ENCODE data around the gene ACBD7. TPM values are rescaled to one million over a fixed set of nuclear protein-coding genes. Genes with fewer than 3 reads are reported as not detected.
A peak's percentile ranks its signal among the peaks of the same experiment; 100 is the strongest.

The ACBD7 gene
- total RNA-seq, 1 donor from 2014 or later, result 0.85 TPM

DNA sequence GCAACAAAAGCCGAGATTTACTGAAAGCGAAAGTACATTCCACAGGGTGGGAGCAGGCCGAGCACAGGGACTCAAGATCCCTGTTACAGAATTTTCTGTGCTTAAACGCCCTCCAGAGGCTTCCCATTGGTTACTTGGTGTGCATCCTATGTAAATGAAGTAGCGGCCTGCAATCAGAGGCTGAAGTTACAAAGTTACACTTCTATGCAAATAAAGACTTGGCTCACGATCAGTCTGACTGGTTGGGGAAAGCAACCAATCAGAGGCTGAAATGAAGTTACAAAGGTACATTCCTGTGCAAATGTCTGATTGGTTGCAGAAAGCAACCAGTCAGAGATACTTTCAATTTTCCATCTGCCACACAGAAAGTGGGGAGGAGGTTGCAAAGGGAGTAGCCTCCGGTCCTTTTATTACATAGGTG is 4.1 kb downstream of the ACBD7 start:
- peak; percentile 98 for DNase-seq

DNA sequence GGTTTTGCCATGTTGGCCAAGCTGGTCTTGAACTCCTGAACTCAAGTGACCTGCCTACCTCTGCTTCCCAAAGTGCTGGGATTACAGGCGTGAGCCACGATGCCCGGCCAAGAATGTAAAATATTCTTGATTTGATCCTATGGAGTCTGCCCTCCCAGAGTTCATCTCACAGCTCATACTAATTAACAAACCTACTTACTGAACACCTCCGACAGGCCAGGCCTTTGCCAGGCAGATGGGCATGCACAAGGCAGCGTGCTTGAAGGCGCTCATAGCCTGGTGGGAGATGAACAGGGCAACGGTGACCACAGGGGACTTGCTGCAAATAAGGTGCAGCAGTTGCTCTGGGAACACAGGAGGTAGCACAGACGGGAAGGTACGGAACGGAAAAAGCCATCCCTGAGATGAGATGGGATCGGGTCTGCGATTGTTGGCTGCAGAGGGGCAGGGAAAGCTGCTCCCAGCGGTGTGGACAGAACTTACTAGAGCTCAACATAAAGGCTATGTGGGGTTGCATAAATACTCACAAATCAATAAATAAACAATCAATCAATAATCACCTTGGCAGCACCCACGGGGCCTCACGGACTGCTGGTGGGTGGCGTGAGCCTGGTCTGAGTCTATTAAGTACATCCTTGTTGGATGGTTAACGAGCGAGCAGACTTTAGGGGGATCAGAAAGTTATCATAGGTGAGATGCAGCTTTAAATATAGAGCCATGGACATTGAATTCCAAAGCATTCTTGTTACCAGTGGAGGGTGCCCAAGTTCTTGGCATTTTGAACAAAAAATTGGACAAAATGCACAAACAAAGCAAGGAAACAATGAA is 4.7 kb downstream of the ACBD7 start:
- no peak for DNase-seq

GRCh38 chr10:15075421-15075820 is 13.2 kb downstream of the ACBD7 start:
- DNase-seq, result no peak

GRCh38 chr10:15072358-15072757 is 16.2 kb downstream of the ACBD7 start:
- DNase-seq, result no peak

- no peak for DNase-seq
These were observed 19.3 kb downstream of the ACBD7 start for GRCh38 chr10:15069230-15069629.

- peak; percentile 17 for DNase-seq
These were observed 19.8 kb downstream of the ACBD7 start for GRCh38 chr10:15068802-15069201.

DNA sequence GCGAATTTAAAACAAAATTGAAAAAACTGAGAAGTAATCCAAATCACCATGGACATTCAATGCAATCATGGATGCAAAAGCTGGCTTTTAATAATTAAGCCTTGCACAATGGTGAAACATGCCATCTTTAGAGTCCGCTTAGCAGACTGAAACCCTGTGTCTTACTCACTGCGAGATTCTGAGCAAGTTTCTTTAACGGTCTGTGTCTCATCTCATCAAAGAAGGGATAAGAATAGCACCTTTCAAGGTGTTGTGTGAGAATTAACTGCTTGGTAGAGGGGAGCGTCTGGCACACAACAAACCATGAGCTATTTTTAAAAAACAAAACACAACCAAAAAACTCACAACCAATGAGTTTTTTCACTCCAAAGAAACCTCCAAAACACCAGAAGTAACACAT is 21.4 kb downstream of the ACBD7 start:
- no peak for DNase-seq

DNA sequence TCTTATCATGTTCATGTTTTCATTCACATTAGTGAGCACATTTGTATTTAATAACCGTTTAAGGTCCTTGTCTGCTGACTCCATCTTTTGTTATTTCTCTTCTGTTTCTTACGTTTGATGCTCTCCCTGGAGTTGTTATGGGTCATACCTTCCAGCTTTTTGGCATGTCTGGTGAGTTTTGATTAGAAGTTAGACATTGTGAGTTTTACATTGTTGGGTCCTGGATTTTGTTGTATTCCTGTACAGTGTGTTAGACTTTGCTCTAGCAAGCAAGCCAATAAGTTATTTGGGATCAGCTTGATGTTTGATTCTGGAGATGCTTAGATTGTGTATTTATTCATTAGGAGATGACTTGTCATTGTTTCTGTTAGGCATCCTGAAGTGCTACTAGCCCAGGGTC is 27.9 kb downstream of the ACBD7 start:
- DNase-seq, result no peak

DNA sequence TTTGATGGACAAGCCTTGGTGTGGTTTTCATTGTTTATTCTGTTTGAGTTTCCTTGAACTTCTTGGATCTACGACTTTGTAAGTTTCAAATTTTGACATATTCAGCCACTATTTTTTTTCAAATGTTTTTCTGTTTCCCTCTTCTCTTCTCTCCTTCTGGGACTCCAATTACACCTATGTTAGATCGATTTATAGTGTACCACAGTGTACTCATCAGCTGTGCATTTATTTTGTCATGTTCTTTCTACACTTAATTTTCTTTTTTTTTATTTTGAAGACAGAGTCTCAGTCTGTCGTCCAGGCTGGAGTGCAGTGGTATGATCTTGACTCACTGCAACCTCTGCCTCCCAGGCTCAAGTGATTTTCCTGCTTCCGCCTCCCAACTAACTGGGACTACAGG is 28.7 kb downstream of the ACBD7 start:
- no peak for DNase-seq

GRCh38 chr10:15058689-15059088 is 29.9 kb downstream of the ACBD7 start:
- DNase-seq, result no peak

DNA sequence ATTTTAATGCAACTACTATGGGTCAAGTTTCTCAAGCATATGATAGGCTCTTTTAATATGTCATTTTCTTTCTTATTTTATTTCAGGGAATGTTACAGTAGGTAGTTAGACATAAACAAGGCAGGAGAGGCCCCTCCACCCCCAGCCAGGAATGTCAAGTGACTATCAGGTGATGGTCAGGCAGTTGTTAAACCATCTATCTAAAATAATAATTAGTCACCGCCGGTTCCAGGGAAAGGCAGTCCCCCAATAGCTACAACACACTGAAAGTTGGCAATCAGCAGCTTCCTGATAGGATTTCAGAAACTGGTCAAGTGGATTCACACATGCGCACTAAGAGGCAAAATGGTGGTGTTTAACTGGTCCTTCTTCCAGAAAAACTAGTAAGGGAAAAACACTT is 35.5 kb downstream of the ACBD7 start:
- no peak for DNase-seq

GRCh38 chr10:15052121-15052520 is 36.5 kb downstream of the ACBD7 start:
- no peak for DNase-seq

DNA sequence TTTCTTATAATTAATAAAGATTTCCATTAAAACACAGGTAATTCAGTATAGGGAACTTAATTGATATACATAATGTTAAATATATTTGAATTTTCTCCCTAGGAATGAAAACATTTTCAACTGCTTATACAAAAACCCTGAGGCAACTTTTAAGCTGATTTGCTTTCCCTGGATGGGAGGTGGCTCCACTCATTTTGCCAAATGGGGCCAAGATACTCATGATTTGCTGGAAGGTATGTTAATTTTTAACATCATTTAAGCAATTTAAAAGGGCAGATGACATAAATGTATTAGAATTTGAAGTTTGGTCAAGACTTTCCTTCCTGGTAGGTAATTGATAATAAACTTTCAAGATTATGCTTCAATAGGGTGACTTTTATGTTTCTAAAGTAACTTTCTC is 39.0 kb downstream of the ACBD7 start:
- no peak for DNase-seq

DNA sequence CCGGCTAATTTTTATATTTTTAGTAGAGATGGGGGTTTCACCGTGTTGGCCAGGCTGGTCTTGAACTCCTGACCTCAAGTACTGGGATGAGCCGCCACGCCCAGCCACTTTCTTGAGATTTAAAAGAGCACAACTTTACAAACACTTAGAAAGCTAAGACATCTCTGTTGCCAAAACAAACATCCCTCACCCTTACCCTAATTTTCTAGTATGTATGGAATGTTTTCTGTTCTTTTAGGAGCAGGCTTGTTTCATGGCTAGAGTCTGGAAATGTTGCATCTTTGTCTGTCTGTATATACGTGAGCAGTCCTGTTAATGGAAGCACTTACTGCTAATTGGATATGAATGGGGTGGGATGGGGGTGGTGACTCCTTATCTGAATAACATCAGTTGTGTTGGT is 42.0 kb downstream of the ACBD7 start:
- no peak for DNase-seq

- DNase-seq, result no peak
These were observed 43.2 kb downstream of the ACBD7 start for GRCh38 chr10:15045380-15045779.

DNA sequence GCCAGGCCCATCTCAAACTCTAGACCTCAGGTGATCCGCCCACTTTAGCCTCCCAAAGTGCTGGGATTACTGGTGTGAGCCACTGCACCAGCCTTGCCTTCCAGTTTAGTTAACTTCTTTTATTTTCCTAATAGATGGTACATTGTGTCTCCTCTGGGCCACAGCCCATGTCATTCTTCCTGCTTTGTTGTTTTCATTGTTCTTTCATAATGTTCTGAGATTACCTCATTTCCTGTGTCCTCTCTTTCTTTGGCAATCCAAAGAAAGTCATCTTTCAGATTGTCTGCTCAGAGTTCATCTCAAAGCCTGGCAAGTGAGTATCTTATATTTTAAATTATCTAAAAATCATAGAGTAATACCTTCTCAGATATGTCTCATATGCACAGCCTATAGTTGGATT is 44.9 kb downstream of the ACBD7 start, which contains the start of gene OLAH:
TSS of gene OLAH (plus strand) at position 270 of the 400 bp plus-strand sequence. CDS start 3,346 bp downstream, outside the sequence.
- DNase-seq, result peak; percentile 8

- no peak for DNase-seq
These were observed 50.2 kb downstream of the ACBD7 start for GRCh38 chr10:15038416-15038815.

GRCh38 chr10:15037691-15038090 is 50.9 kb downstream of the ACBD7 start:
- DNase-seq, result no peak

- DNase-seq, result peak; percentile 62
These were observed 52.9 kb downstream of the ACBD7 start for GRCh38 chr10:15035385-15036301.

- no peak for DNase-seq
These were observed 60.8 kb downstream of the ACBD7 start for GRCh38 chr10:15027741-15028140.
